ENCODE measurements around the gene ZP1. TPM values are rescaled to one million over a fixed set of nuclear protein-coding genes. Genes with fewer than 3 reads are reported as not detected.

Gene ZP1
- total RNA-seq, 1 experiment from 2014 or later = not detected

DNA sequence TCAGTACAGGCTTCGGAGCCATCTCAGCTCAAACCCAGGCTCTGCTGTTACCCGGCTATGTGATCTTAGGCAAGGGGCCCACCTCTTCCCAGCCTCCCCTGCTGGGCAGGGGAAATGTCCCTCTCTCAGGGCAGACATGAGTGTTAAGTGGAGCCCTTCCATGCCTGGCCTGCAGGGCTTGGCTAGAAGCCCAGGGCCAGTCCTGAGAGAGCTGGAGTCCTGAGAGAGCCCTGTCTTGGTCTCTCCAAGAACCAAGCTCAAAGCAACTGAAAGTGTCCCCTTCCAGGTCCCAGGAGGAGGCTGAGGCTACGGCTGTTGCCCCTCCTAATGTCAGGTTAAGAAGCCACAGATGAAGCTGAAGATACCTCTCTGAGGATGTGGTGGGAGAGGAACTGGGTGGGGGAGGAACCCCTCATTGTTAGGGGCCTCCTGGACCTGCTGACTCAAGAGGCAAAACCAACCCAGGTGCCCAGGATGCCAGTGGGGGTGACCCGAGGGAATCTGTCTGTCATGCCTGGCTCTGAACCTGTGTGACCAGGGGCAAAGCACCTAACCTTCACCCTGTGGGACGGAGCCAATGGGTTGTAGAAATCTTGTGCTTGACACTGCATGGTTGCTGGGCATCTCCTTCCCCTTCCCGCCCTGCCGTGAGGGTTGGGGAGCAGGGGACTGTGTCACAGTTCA, 4.2 kb downstream of the ZP1 start:
- ATAC-seq (no peak), DNase-seq (ENCODE audit: low spot score) (no peak)
- POLR2A ChIA-PET = no interaction called here
- TF ChIP-seq TP53 (CRISPR knock-in tag; IDR thresholded peaks at IDR 0.05) = no peak
- TF ChIP-seq, protein P1, sequence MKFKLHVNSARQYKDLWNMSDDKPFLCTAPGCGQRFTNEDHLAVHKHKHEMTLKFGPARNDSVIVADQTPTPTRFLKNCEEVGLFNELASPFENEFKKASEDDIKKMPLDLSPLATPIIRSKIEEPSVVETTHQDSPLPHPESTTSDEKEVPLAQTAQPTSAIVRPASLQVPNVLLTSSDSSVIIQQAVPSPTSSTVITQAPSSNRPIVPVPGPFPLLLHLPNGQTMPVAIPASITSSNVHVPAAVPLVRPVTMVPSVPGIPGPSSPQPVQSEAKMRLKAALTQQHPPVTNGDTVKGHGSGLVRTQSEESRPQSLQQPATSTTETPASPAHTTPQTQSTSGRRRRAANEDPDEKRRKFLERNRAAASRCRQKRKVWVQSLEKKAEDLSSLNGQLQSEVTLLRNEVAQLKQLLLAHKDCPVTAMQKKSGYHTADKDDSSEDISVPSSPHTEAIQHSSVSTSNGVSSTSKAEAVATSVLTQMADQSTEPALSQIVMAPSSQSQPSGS (CRISPR knock-in tag; IDR thresholded peaks at IDR 0.05; ENCODE audit: borderline replicate concordance, low read depth) = no peak
- no peak for TF ChIP-seq KAT7 (CRISPR knock-in tag; IDR thresholded peaks at IDR 0.05; ENCODE audit: borderline replicate concordance)
- TF ChIP-seq NFE2L1 (CRISPR knock-in tag; IDR thresholded peaks at IDR 0.05) = no peak
- TF ChIP-seq, protein P2, sequence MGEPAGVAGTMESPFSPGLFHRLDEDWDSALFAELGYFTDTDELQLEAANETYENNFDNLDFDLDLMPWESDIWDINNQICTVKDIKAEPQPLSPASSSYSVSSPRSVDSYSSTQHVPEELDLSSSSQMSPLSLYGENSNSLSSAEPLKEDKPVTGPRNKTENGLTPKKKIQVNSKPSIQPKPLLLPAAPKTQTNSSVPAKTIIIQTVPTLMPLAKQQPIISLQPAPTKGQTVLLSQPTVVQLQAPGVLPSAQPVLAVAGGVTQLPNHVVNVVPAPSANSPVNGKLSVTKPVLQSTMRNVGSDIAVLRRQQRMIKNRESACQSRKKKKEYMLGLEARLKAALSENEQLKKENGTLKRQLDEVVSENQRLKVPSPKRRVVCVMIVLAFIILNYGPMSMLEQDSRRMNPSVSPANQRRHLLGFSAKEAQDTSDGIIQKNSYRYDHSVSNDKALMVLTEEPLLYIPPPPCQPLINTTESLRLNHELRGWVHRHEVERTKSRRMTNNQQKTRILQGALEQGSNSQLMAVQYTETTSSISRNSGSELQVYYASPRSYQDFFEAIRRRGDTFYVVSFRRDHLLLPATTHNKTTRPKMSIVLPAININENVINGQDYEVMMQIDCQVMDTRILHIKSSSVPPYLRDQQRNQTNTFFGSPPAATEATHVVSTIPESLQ (CRISPR knock-in tag; IDR thresholded peaks at IDR 0.05) = no peak
- TF ChIP-seq CBFB (CRISPR knock-in tag; IDR thresholded peaks at IDR 0.05; ENCODE audit: low read depth) = no peak
- TF ChIP-seq ZNF671 (CRISPR knock-in tag; IDR thresholded peaks at IDR 0.05) = no peak
- TF ChIP-seq, protein P3, sequence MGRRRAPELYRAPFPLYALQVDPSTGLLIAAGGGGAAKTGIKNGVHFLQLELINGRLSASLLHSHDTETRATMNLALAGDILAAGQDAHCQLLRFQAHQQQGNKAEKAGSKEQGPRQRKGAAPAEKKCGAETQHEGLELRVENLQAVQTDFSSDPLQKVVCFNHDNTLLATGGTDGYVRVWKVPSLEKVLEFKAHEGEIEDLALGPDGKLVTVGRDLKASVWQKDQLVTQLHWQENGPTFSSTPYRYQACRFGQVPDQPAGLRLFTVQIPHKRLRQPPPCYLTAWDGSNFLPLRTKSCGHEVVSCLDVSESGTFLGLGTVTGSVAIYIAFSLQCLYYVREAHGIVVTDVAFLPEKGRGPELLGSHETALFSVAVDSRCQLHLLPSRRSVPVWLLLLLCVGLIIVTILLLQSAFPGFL (CRISPR knock-in tag; IDR thresholded peaks at IDR 0.05; ENCODE audit: borderline replicate concordance) = no peak
- TF ChIP-seq MLX (CRISPR knock-in tag; IDR thresholded peaks at IDR 0.05) = no peak
- no peak for TF ChIP-seq NR3C1 (CRISPR knock-in tag; conservative IDR thresholded peaks at IDR 0.05; ENCODE audit: low read depth)
- TF ChIP-seq, protein P4, sequence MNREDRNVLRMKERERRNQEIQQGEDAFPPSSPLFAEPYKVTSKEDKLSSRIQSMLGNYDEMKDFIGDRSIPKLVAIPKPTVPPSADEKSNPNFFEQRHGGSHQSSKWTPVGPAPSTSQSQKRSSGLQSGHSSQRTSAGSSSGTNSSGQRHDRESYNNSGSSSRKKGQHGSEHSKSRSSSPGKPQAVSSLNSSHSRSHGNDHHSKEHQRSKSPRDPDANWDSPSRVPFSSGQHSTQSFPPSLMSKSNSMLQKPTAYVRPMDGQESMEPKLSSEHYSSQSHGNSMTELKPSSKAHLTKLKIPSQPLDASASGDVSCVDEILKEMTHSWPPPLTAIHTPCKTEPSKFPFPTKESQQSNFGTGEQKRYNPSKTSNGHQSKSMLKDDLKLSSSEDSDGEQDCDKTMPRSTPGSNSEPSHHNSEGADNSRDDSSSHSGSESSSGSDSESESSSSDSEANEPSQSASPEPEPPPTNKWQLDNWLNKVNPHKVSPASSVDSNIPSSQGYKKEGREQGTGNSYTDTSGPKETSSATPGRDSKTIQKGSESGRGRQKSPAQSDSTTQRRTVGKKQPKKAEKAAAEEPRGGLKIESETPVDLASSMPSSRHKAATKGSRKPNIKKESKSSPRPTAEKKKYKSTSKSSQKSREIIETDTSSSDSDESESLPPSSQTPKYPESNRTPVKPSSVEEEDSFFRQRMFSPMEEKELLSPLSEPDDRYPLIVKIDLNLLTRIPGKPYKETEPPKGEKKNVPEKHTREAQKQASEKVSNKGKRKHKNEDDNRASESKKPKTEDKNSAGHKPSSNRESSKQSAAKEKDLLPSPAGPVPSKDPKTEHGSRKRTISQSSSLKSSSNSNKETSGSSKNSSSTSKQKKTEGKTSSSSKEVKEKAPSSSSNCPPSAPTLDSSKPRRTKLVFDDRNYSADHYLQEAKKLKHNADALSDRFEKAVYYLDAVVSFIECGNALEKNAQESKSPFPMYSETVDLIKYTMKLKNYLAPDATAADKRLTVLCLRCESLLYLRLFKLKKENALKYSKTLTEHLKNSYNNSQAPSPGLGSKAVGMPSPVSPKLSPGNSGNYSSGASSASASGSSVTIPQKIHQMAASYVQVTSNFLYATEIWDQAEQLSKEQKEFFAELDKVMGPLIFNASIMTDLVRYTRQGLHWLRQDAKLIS (CRISPR knock-in tag; IDR thresholded peaks at IDR 0.05; ENCODE audit: borderline replicate concordance) = no peak
- TF ChIP-seq TEAD1 (CRISPR knock-in tag; IDR thresholded peaks at IDR 0.05) = no peak
- Mint-ChIP-seq H3K27me3 (ENCODE audit: low read depth) (no peaks in the 10 kb centered on the region), H3K9me3 (no peaks in the 10 kb centered on the region), H3K4me1 (peaks cover 8% of the 10 kb centered on the region), H3K36me3 (no peaks in the 10 kb centered on the region), H3K27ac (no peak overlapping the region), H3K4me3 (no peak overlapping the region)
- CTCF ChIA-PET = interaction anchor here (0.9 to 7.9 kb wide), 8 partner anchors 16 to 109 kb away, joined by 3 to 44 read pairs (median 6); no protein-coding TSS in a partner anchor

DNA sequence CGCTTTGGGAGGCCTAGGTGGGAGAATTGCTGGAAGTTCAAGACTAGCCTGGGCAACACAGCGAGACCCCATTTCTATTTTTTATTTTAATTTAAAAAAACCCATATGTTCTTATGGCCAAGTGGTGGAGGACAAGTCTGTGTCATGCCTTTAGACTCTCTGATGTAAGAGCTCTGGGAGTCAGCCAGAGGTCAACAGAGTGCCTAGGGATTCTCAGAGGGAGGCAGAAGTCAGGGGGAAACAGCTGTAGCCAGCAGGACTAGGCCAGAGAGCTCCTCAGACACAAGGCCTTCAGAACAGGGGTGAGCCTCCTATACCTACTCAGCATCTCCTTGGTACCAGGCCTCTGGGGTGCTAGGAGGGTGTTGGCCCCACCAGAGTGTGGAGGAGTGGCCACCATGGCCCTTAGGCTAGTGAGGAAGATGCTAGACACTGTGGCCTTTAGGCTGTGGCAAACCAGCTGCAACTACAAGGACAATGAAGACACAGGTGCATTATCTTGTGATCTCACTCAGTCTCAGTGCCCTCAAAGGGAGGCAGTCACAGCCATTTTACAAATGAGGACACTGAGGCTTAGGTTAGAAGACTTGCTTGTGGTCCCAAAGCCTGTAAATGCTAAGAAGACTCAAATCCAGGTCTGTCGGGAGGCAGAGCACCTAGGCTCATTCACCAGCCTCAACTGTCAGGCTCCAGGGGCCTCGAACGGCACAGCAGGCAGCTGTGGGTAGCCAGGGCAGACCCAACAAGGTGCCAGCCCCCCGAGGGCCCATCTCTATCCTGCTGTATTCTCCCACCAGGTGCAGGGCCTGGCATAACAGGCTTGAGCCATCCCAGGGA, 5.0 kb downstream of the ZP1 start:
- Mint-ChIP-seq H3K27me3 (ENCODE audit: low read depth) (no peaks in the 10 kb centered on the region), H3K9me3 (no peaks in the 10 kb centered on the region), H3K4me1 (peaks cover 8% of the 10 kb centered on the region), H3K36me3 (no peaks in the 10 kb centered on the region), H3K4me3 (no peak overlapping the region), H3K27ac (no peak overlapping the region)
- no peak for ATAC-seq
- no peak for DNase-seq (ENCODE audit: low spot score)
- ChIA-PET POLR2A (interaction anchor here (0.6 kb wide), 1 partner anchor 527 kb away, joined by 3 read pairs; no protein-coding TSS in a partner anchor), CTCF (interaction anchor here (0.9 to 7.9 kb wide), 9 partner anchors 15 to 109 kb away, joined by 3 to 44 read pairs (median 6); no protein-coding TSS in a partner anchor)
- TF ChIP-seq, protein P5, sequence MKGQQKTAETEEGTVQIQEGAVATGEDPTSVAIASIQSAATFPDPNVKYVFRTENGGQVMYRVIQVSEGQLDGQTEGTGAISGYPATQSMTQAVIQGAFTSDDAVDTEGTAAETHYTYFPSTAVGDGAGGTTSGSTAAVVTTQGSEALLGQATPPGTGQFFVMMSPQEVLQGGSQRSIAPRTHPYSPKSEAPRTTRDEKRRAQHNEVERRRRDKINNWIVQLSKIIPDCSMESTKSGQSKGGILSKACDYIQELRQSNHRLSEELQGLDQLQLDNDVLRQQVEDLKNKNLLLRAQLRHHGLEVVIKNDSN (CRISPR knock-in tag; IDR thresholded peaks at IDR 0.05) = no peak
- TF ChIP-seq NFYB (CRISPR knock-in tag; conservative IDR thresholded peaks at IDR 0.05; ENCODE audit: low read depth) = no peak
- no peak for TF ChIP-seq ELF4 (CRISPR knock-in tag; IDR thresholded peaks at IDR 0.05; ENCODE audit: low read depth)
- TF ChIP-seq E2F5 (CRISPR knock-in tag; IDR thresholded peaks at IDR 0.05) = no peak
- TF ChIP-seq HMGA2 (CRISPR knock-in tag; IDR thresholded peaks at IDR 0.05) = no peak
- TF ChIP-seq SMAD3 (CRISPR knock-in tag; IDR thresholded peaks at IDR 0.05; ENCODE audit: borderline replicate concordance) = no peak
- TF ChIP-seq, protein P3 (CRISPR knock-in tag; IDR thresholded peaks at IDR 0.05; ENCODE audit: borderline replicate concordance) = no peak
- TF ChIP-seq SP1 (CRISPR knock-in tag; conservative IDR thresholded peaks at IDR 0.05) = no peak
